Testis (tissue), 2 donors: ENCODE results near the gene SLC7A6OS.

Source experiments
- POLR2A ChIP-seq: fragments of 450-650 bp; IDR thresholded peaks from one replicate; pipeline ENCODE4 v1.6.1; 2017; ENCODE audit warnings: antibody characterized with exemption, mild to moderate bottlenecking, moderate library complexity
- TF ChIP-seq, protein P1 (sequence below), 3 experiments: fragments of 450-650 bp in 2 of 3; fragments of 200-600 bp in 1 of 3; sonication (generic) in 1 of 3; IDR thresholded peaks; one replicate each; pipeline ENCODE4 v1.5.1; 2016 to 2019; ENCODE audit warnings: antibody characterized with exemption in 3 of 3, mild to moderate bottlenecking in 2 of 3, moderate library complexity in 1 of 3

DNA sequence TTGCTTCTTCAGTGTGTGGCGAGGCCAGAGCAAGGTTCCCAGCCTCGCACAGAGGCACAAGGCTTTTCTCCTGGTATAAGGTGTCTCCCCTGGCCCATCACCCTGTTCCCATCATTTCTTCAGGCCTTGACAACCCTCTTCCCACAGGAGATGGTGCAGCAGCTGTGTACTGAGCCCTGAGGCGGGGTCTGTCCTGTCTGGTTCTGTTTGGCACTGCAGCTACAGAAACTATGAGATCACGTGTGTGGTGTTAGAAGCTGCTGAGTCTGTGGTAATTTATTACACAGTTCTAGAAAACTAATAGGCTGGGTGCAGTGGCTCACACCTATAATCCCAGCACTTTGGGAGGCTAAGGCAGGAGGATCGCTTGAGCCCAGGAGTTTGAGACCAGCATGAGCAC, 58.4 kb downstream of the SLC7A6OS start:
- TF ChIP-seq, protein P1, sequence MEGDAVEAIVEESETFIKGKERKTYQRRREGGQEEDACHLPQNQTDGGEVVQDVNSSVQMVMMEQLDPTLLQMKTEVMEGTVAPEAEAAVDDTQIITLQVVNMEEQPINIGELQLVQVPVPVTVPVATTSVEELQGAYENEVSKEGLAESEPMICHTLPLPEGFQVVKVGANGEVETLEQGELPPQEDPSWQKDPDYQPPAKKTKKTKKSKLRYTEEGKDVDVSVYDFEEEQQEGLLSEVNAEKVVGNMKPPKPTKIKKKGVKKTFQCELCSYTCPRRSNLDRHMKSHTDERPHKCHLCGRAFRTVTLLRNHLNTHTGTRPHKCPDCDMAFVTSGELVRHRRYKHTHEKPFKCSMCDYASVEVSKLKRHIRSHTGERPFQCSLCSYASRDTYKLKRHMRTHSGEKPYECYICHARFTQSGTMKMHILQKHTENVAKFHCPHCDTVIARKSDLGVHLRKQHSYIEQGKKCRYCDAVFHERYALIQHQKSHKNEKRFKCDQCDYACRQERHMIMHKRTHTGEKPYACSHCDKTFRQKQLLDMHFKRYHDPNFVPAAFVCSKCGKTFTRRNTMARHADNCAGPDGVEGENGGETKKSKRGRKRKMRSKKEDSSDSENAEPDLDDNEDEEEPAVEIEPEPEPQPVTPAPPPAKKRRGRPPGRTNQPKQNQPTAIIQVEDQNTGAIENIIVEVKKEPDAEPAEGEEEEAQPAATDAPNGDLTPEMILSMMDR (IDR thresholded peaks at IDR 0.05) = no peak
- no peak for TF ChIP-seq POLR2A
